GM12874 (cell line): ENCODE measurements around the gene PCP4L1.

Source experiments
- TF ChIP-seq, protein P1 (sequence below): IDR thresholded peaks from 2 replicates; pipeline ENCODE4 v1.5.1; 2011; ENCODE audit warnings: low read depth, mild to moderate bottlenecking, control low read depth, low read length, moderate library complexity; ENCODE audit not compliant: insufficient read depth

PCP4L1 gene

DNA sequence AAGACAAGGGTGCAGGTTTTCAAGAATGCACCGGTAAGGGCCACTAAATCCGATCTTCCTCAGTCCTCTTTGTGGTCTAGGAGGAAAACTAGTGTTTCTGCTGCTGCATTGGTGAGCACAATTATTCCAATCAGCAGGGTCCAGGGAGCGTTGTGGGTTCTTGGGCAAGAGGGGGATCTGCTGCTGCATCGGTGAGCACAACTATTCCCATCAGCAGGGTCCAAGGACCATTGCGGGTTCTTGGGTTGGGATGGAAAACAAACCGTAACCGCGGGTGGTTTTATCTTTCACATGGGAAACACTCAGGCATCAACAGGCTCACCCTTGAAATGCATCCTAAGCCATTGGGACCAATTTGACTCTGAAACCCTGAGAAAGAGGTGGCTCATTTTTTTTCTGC, 7.0 kb upstream of the PCP4L1 start:
- TF ChIP-seq, protein P1, sequence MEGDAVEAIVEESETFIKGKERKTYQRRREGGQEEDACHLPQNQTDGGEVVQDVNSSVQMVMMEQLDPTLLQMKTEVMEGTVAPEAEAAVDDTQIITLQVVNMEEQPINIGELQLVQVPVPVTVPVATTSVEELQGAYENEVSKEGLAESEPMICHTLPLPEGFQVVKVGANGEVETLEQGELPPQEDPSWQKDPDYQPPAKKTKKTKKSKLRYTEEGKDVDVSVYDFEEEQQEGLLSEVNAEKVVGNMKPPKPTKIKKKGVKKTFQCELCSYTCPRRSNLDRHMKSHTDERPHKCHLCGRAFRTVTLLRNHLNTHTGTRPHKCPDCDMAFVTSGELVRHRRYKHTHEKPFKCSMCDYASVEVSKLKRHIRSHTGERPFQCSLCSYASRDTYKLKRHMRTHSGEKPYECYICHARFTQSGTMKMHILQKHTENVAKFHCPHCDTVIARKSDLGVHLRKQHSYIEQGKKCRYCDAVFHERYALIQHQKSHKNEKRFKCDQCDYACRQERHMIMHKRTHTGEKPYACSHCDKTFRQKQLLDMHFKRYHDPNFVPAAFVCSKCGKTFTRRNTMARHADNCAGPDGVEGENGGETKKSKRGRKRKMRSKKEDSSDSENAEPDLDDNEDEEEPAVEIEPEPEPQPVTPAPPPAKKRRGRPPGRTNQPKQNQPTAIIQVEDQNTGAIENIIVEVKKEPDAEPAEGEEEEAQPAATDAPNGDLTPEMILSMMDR: no peak

DNA sequence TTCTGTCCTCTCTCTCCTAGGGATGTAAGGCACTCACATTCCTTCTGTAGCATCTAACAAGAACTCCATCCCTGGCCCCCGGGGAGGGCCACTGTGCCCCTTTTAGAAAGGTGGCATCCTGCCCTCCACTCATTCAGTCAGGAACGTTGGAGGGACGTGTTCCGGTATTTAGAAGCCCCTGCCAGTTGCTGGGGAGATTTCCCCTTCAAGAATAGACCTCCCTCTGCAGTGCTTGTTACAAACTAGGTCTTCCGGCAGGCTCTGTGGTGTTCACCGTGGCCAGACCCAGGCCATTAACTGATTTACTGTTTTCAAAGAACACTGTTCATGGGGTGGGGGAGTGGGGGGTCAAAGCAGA, 779 bp downstream of the PCP4L1 start:
- TF ChIP-seq, protein P1: no peak

DNA sequence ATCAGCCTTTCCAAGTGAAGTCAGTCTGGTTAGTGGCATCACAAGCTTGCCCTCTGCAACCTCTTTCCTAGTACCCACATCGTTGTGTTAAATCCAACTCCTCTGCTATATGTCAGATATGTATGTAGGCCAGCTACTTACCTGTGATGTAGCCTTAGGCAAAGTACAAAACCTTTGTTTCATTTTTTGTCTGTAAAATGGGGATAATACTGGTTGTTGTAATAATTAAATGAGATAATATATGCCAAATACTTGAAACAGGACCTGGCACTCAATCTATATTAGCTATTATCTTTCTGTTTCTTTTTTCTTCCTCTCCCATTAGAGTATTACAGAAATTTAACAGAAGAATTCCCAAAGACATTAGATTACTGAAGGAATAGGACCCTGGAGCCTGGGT, 1.2 kb downstream of the PCP4L1 start:
- TF ChIP-seq, protein P1: no peak

DNA sequence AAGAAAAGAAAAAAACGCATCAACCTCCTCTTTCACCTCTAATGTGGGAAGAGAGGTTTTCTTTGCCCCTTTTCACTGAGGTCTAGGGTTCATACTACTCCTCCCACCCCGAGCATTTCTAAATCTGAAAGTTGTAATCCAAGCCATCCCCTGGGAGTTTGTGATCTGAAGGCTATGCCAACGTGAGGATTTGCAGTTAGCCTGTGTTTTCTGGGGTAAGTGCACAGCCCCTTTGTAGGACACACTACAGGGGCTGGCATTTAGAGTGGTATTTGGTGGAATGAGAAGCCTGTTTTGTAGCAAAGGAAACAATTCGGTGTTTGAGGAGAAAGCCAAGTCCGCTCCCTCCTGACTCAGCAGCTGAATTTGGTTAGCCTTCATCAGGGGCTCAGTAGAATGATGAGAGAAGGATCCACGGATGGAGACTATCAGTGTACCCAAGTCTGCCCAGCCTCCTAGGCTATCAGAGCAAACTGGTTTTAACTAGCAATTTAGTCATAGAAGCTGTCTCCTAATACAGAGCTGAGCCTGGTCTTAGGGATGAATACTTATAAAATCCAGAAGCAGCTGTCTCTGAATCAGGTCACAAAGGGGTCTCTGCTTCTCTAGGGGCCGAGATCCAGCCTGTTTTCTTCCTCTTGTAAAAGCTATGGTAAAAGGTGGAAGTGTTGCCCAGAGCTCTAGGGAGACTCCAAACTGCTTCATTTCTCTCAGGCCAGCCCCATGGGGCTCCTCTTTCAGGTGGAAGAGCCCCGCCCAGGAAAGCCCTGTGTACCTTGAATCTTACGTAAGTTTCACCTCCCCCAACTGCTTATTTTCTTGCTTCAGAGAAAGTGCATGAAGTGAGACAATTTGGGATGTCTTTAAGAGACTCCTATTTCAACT, 2.1 kb downstream of the PCP4L1 start:
- TF ChIP-seq, protein P1: no peak

DNA sequence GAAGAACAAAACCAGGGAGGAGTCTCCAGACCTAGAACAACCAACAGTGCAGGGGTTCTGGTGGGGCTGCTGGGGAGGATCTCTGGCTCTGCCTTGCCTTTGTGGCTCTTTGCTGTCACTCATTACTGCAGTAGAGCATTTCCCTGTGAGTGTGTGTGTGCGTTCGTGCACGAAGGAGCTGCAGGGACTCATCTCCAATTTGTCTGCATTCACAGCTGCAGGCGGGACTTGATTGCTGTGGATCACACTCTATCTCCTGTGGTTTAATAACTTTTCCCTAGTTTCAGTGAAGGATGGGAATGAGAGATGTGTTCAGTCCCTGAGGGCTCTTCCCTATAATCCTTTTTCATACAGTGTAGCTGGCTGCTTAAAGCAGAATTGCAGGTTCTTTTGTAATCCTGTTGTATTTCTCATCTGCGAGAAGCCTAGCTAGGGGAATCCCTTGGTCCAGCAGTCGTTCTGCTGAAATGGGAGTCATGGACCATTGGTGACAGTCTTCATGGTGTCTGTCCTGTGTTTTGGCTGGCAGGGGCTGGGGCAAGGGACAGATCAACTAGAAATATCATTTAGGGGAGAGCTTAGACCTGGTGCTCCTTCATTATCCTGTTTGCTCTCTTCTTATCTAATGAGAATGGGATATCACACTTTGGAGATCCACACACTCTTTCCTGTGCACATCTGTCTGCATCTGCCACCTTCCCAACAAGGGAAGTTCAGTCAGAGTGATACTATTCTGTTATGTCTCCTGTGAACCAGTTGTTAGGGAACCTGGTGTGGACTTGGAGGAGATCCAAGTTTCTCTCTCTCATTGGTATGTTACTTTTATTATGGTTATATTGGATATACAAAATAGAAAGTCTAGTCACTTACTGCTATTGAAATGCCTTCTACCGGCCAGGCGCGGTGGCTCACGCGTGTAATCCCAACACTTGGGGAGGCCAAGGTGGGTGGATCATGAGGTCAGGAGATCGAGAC, 3.0 kb downstream of the PCP4L1 start:
- TF ChIP-seq, protein P1: no peak

DNA sequence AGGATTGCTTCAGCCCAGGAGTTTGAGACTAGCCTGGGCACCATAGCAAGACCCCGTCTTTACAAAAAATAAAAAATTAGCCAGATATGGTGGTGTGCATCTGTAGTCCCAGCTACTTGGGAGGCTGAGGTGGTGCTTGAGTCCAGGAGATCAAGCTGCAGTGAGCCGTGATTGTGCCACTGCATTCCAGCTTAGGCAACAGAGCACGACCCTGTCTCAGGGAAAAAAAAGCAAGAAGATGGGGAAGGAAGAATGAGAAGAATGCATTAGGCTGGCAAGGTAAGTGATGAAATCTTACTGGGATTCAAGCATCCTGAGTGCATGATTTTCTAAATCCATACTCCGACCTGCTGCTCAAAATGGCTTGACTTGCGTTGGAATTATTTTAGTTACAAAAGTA, 6.8 kb downstream of the PCP4L1 start:
- TF ChIP-seq, protein P1: no peak

DNA sequence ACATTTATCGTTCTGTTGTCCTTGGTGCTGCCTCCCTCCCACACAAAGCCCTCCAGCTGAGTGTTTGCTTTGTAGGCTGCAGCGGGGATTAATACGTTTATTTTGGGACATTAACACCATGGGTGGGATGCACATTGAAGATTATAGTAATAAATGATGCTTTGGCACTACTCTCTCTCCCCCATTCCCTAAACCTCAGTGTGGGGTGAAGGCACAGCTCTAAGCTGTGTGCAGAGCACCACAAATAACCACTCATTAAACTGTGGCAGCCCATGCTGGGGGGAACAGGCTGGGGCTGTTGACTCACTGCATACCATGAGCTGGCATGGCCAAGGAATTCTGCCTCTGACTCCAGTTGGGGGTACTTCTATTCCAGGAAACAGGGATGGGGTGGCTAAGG, 7.7 kb downstream of the PCP4L1 start:
- TF ChIP-seq, protein P1: no peak
